Measurements from ENCODE around the gene NR1H3.

- TF ChIP-seq EZH2 (IDR thresholded peaks at IDR 0.05; ENCODE audit: insufficient read depth, poor library complexity, severe bottlenecking) (no peak), EZH2phosphoT487 (IDR thresholded peaks at IDR 0.05; ENCODE audit: insufficient read depth, low read depth) (no peak)
Observed at GRCh38 chr11:47296045-47296444, 38.2 kb downstream of the NR1H3 start.

All from GM23248 (cell line).